PFSK-1 (cell line): ENCODE measurements around the gene RIMS4.

Source experiments
- FOXP2 ChIP-seq: optimal IDR thresholded peaks from 2 replicates; pipeline ENCODE3; 2011; ENCODE audit warnings: borderline replicate concordance, control low read depth, inconsistent platforms; ENCODE audit not compliant: insufficient read depth; ENCODE audit errors: extremely low read length, extremely low read depth
- POLR2AphosphoS5 ChIP-seq: IDR thresholded peaks from 2 replicates; pipeline ENCODE4 v1.6.1; 2012; ENCODE audit warnings: low read depth, mild to moderate bottlenecking, control low read depth, low read length, moderate library complexity
- REST ChIP-seq, 2 experiments: IDR thresholded peaks; 2 replicates each; pipeline versions ENCODE4 v1.6.1 to v1.8.0; 2011 to 2012; ENCODE audit warnings: low read depth in 2 of 2, low read length in 2 of 2, control low read depth in 1 of 2, inconsistent platforms in 1 of 2, mild to moderate bottlenecking in 1 of 2, moderate library complexity in 1 of 2; ENCODE audit not compliant: insufficient read depth in 1 of 2
- SIN3A ChIP-seq: IDR thresholded peaks from 2 replicates; pipeline ENCODE4 v1.6.1; 2012; ENCODE audit warnings: mild to moderate bottlenecking, low read length, moderate library complexity, borderline replicate concordance; ENCODE audit not compliant: insufficient read depth
- TAF1 ChIP-seq: IDR thresholded peaks from 2 replicates; pipeline ENCODE4 v1.6.1; 2012; ENCODE audit warnings: low read length, control low read depth, borderline replicate concordance; ENCODE audit not compliant: insufficient read depth

RIMS4 gene

GRCh38 chr20:44745122-44745597 is 65.2 kb downstream of the RIMS4 start:
- TF ChIP-seq SIN3A = no peak
- no peak for TF ChIP-seq REST (IDR thresholded peaks at IDR 0.05; ENCODE audit: insufficient read depth in 1 of 2, low read depth in 2 of 2, low read length in 2 of 2)
- no peak for TF ChIP-seq POLR2AphosphoS5
- TF ChIP-seq TAF1 = no peak
- TF ChIP-seq FOXP2 = no peak

GRCh38 chr20:44743916-44744655 is 66.3 kb downstream of the RIMS4 start:
- TF ChIP-seq REST (IDR thresholded peaks at IDR 0.05; ENCODE audit: insufficient read depth in 1 of 2, low read depth in 2 of 2, low read length in 2 of 2) = no peak
- no peak for TF ChIP-seq POLR2AphosphoS5
- no peak for TF ChIP-seq SIN3A
- no peak for TF ChIP-seq TAF1
- no peak for TF ChIP-seq FOXP2

GRCh38 chr20:44743080-44743701 is 67.2 kb downstream of the RIMS4 start:
- TF ChIP-seq POLR2AphosphoS5 (no peak), REST (IDR thresholded peaks at IDR 0.05; ENCODE audit: insufficient read depth in 1 of 2, low read depth in 2 of 2, low read length in 2 of 2) (no peak), SIN3A (no peak), TAF1 (no peak), FOXP2 (no peak)

GRCh38 chr20:44742304-44743079 is 67.9 kb downstream of the RIMS4 start:
- TF ChIP-seq REST (IDR thresholded peaks at IDR 0.05; ENCODE audit: insufficient read depth in 1 of 2, low read depth in 2 of 2, low read length in 2 of 2) = no peak
- no peak for TF ChIP-seq POLR2AphosphoS5
- no peak for TF ChIP-seq SIN3A
- TF ChIP-seq TAF1 = no peak
- no peak for TF ChIP-seq FOXP2
